ENCODE measurements around the gene ABCC1.

The ABCC1 gene

GRCh38 chr16:15967655-15968315 lies 18.4 kb downstream of the ABCC1 start:
- H3K4me3 ChIP-seq (ENCODE audit: low read depth, low read length), result no peak overlapping the region
- TF ChIP-seq CTCF (IDR thresholded peaks at IDR 0.05; ENCODE audit: control insufficient read depth, extremely low read depth, insufficient read depth), result no peak
- no peak for DNase-seq (ENCODE audit: low read depth)

- no peak for TF ChIP-seq CTCF (IDR thresholded peaks at IDR 0.05; ENCODE audit: control insufficient read depth, extremely low read depth, insufficient read depth)
- no peak for DNase-seq (ENCODE audit: low read depth)
- no peak overlapping the region for H3K4me3 ChIP-seq (ENCODE audit: low read depth, low read length)
These were observed 20.8 kb downstream of the ABCC1 start for GRCh38 chr16:15970202-15970601.

- no peak for TF ChIP-seq CTCF (IDR thresholded peaks at IDR 0.05; ENCODE audit: control insufficient read depth, extremely low read depth, insufficient read depth)
- H3K4me3 ChIP-seq (ENCODE audit: low read depth, low read length), result no peak overlapping the region
- DNase-seq (ENCODE audit: low read depth), result no peak
These were observed 21.5 kb downstream of the ABCC1 start for GRCh38 chr16:15970743-15971439.

- H3K4me3 ChIP-seq (ENCODE audit: low read depth, low read length), result no peak overlapping the region
- no peak for DNase-seq (ENCODE audit: low read depth)
- TF ChIP-seq CTCF (IDR thresholded peaks at IDR 0.05; ENCODE audit: control insufficient read depth, extremely low read depth, insufficient read depth), result no peak
These were observed 22.0 kb downstream of the ABCC1 start for GRCh38 chr16:15971440-15971815.

- no peak overlapping the region for H3K4me3 ChIP-seq (ENCODE audit: low read depth, low read length)
- no peak for TF ChIP-seq CTCF (IDR thresholded peaks at IDR 0.05; ENCODE audit: control insufficient read depth, extremely low read depth, insufficient read depth)
- no peak for DNase-seq (ENCODE audit: low read depth)
These were observed 22.8 kb downstream of the ABCC1 start for GRCh38 chr16:15972046-15972868.

- H3K4me3 ChIP-seq (ENCODE audit: low read depth, low read length), result no peak overlapping the region
- no peak for DNase-seq (ENCODE audit: low read depth)
- TF ChIP-seq CTCF (IDR thresholded peaks at IDR 0.05; ENCODE audit: control insufficient read depth, extremely low read depth, insufficient read depth), result no peak
These were observed 24.0 kb downstream of the ABCC1 start for GRCh38 chr16:15973421-15973820.
